ENCODE results near the gene ACOX3. TPM values are rescaled to one million over a fixed set of nuclear protein-coding genes. Genes with fewer than 3 reads are reported as not detected.

Gene ACOX3
- total RNA-seq, 4 donors from 2014 or later: 17.3 to 36.0 (median 24.5) TPM

- no peak overlapping the region for H3K4me3 ChIP-seq
- DNase-seq (ENCODE audit: low spot score in 2 of 2): no peak
- 74 to 82% methylated on average over 3 of the region's 3 CpGs for WGBS, 2 donors
Observed at GRCh38 chr4:8328456-8328855, 112.1 kb downstream of the ACOX3 start.

DNA sequence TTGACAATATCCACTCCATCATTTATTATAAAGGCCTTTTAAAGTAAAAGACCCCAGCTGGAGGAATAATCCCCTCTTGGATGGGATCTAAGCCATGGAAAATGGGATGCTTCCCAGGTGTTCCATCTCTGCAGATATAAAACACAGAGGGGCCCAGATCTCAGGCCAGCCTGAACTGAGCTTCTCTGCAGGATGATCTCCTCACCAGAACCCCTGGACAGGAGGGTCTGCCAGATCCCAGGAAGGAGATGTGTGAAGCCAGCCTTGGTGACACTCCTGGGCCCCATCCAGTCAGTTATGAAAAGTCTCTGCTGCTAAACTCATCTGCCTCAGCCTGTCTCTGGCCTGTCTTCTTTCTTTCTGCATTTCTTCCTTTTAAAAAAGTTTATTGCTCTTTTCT, 114.3 kb downstream of the ACOX3 start:
- Histone ChIP-seq H3K27ac (no peak overlapping the region), H3K9me3 (peaks cover 0 to 31% (median 0%) of the 10 kb centered on the region in 4 donors), H3K36me3 (no peaks in the 10 kb centered on the region), H3K4me3 (no peak overlapping the region), H3K27me3 (no peaks in the 10 kb centered on the region), H3K4me1 (no peaks in the 10 kb centered on the region)
- DNase-seq (ENCODE audit: low spot score in 2 of 2): no peak
- TF ChIP-seq EP300 (IDR thresholded peaks at IDR 0.05) (no peak), POLR2A (IDR thresholded peaks at IDR 0.05) (no peak)
- TF ChIP-seq, protein P1, sequence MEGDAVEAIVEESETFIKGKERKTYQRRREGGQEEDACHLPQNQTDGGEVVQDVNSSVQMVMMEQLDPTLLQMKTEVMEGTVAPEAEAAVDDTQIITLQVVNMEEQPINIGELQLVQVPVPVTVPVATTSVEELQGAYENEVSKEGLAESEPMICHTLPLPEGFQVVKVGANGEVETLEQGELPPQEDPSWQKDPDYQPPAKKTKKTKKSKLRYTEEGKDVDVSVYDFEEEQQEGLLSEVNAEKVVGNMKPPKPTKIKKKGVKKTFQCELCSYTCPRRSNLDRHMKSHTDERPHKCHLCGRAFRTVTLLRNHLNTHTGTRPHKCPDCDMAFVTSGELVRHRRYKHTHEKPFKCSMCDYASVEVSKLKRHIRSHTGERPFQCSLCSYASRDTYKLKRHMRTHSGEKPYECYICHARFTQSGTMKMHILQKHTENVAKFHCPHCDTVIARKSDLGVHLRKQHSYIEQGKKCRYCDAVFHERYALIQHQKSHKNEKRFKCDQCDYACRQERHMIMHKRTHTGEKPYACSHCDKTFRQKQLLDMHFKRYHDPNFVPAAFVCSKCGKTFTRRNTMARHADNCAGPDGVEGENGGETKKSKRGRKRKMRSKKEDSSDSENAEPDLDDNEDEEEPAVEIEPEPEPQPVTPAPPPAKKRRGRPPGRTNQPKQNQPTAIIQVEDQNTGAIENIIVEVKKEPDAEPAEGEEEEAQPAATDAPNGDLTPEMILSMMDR (IDR thresholded peaks at IDR 0.05): no peak

More at GRCh38 chr4:8328456-8328855, 112.1 kb downstream of the ACOX3 start:
- Histone ChIP-seq H3K36me3 (no peaks in the 10 kb centered on the region), H3K9me3 (peaks cover 0 to 31% (median 0%) of the 10 kb centered on the region in 4 donors), H3K4me1 (no peaks in the 10 kb centered on the region), H3K27me3 (no peaks in the 10 kb centered on the region), H3K27ac (no peak overlapping the region)
- TF ChIP-seq EP300 (IDR thresholded peaks at IDR 0.05) (no peak), POLR2A (IDR thresholded peaks at IDR 0.05) (no peak)
- TF ChIP-seq, protein P1 (IDR thresholded peaks at IDR 0.05): no peak

- peaks cover 0 to 2% (median 0%) of the 10 kb centered on the region in 4 donors for H3K4me1 ChIP-seq
- 77 to 80% methylated on average over 8 of the region's 8 CpGs for WGBS, 2 donors
- DNase-seq (ENCODE audit: low spot score in 2 of 2): no peak
Observed at GRCh38 chr4:8325291-8325973, 115.1 kb downstream of the ACOX3 start.

DNA sequence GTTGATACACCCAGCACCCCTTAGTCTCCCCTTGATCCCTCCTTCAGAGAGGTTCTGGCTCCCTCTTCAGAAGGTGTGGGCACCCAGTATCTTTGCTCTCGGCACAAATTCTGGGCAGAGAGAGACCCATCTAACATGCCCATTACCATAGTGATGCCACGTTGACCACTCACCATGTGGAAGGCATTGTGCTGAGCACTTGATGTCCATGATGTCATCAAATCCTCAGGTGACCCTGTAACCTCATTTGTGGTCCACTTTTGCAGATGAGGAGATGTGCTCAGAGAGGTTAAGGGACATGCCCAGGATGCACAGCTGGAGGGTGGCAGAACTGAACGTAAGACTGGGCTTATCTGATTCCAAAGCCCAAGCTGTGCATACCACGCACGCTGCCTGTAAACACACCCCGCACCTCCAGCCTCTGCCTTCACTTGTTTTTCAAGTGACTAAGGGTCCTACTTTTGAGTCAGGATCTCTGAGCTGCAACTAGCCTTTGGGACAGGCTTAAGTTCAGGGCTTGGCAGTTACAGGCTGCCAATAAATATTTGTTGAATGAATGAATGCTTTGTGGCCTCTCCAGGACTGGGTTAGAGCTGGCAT, 115.8 kb downstream of the ACOX3 start:
- Histone ChIP-seq H3K27ac (no peak overlapping the region), H3K9me3 (peaks cover 0 to 31% (median 0%) of the 10 kb centered on the region in 4 donors), H3K4me1 (peaks cover 0 to 9% (median 0%) of the 10 kb centered on the region in 4 donors), H3K36me3 (no peaks in the 10 kb centered on the region), H3K4me3 (no peak overlapping the region), H3K27me3 (no peaks in the 10 kb centered on the region)
- DNase-seq (ENCODE audit: low spot score in 2 of 2): no peak
- TF ChIP-seq, protein P1 (IDR thresholded peaks at IDR 0.05): no peak
- TF ChIP-seq POLR2A (IDR thresholded peaks at IDR 0.05) (no peak), EP300 (IDR thresholded peaks at IDR 0.05) (no peak)
- WGBS, 2 donors: 81 to 87% methylated on average over 6 of the region's 6 CpGs

More at GRCh38 chr4:8325291-8325973, 115.1 kb downstream of the ACOX3 start:
- H3K36me3 ChIP-seq: no peaks in the 10 kb centered on the region
- no peak overlapping the region for H3K4me3 ChIP-seq
- H3K27me3 ChIP-seq: no peaks in the 10 kb centered on the region
- no peak overlapping the region for H3K27ac ChIP-seq
- peaks cover 0 to 31% (median 0%) of the 10 kb centered on the region in 4 donors for H3K9me3 ChIP-seq
- TF ChIP-seq, protein P1 (IDR thresholded peaks at IDR 0.05): no peak
- no peak for TF ChIP-seq EP300 (IDR thresholded peaks at IDR 0.05)
- TF ChIP-seq POLR2A (IDR thresholded peaks at IDR 0.05): no peak

DNA sequence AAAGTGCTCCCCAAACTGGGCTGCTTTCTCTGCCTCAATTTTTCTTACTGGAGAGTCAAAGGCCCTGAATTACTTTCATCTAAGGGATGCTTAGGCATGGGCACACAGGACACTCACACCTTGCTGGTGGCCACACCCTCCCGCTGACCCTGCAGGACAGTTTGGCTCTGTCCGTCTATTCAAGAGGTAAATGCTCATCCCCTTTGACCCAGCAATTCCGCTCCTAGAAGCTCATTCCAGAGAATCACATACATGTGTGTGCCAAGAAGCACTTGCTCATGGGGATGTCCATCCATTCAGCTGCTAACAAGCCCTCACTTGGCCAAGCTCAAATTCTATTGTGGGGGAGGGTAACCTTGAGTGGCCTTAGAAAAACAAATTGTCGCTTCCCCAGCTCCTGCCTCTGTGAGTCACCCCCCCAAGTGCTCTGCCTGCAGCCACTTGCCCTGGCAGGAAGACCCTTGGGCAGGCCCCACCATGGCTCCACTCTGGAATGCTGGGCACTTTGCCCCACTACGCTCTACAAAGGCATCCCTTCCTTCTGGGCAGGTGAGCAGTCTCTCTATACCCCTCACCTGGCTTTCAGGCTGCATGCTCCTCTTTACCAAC, 116.5 kb downstream of the ACOX3 start:
- Histone ChIP-seq H3K27ac (no peak overlapping the region), H3K27me3 (no peaks in the 10 kb centered on the region), H3K4me3 (no peak overlapping the region), H3K36me3 (no peaks in the 10 kb centered on the region), H3K4me1 (peaks cover 0 to 10% (median 0%) of the 10 kb centered on the region in 4 donors), H3K9me3 (peaks cover 0 to 31% (median 0%) of the 10 kb centered on the region in 4 donors)
- WGBS, 2 donors: 74 to 76% methylated on average over 5 of the region's 5 CpGs
- no peak for DNase-seq (ENCODE audit: low spot score in 2 of 2)
- TF ChIP-seq EP300 (IDR thresholded peaks at IDR 0.05): no peak
- TF ChIP-seq, protein P1 (IDR thresholded peaks at IDR 0.05): no peak
- no peak for TF ChIP-seq POLR2A (IDR thresholded peaks at IDR 0.05)
